NCI-H2029 treated with DMSO at 0.1 percent for 48 hours (cell line): ENCODE results near the gene ALKBH8.
A peak's percentile ranks its signal among the peaks of the same experiment; 100 is the strongest.
"Not testable (repeated sequence)": the region's sequence is repeated elsewhere in the genome, so short reads cannot be mapped to it uniquely, and the experiment has no call there.

Source experiments
- DNase-seq: peaks from one replicate; lab custom pipeline; 2025; lab: John Stamatoyannopoulos, UW

ALKBH8 gene

GRCh38 chr11:107576497-107577345 is 11.2 kb upstream of the ALKBH8 start:
- DNase-seq, result peak; percentile 24

- DNase-seq, result no peak
These were observed 7.9 kb upstream of the ALKBH8 start for GRCh38 chr11:107573438-107573837.

- DNase-seq, result no peak
These were observed 4.5 kb upstream of the ALKBH8 start for GRCh38 chr11:107570015-107570414.

- DNase-seq, result no peak
These were observed 2.3 kb upstream of the ALKBH8 start for GRCh38 chr11:107567739-107568335.

- DNase-seq, result no peak
These were observed 1.0 kb upstream of the ALKBH8 start for GRCh38 chr11:107566569-107566968.

GRCh38 chr11:107565955-107566501 is 493 bp upstream of the ALKBH8 start:
- DNase-seq, result not testable (repeated sequence)

- DNase-seq, result no peak
These were observed 687 bp downstream of the ALKBH8 start for GRCh38 chr11:107564877-107565218.

- DNase-seq, result peak; percentile 12
These were observed 1.8 kb downstream of the ALKBH8 start for GRCh38 chr11:107563702-107564101.

GRCh38 chr11:107562647-107563208 is 2.8 kb downstream of the ALKBH8 start:
- DNase-seq, result no peak

- no peak for DNase-seq
These were observed 3.8 kb downstream of the ALKBH8 start for GRCh38 chr11:107561688-107562087.

- DNase-seq, result no peak
These were observed 15.2 kb downstream of the ALKBH8 start for GRCh38 chr11:107550304-107550703.

GRCh38 chr11:107549954-107550285 is 15.6 kb downstream of the ALKBH8 start:
- DNase-seq, result no peak

- DNase-seq, result peak; percentile 37
These were observed 16.1 kb downstream of the ALKBH8 start for GRCh38 chr11:107549253-107549953.

GRCh38 chr11:107547961-107548360 is 17.6 kb downstream of the ALKBH8 start:
- no peak for DNase-seq

GRCh38 chr11:107545101-107545514 is 20.4 kb downstream of the ALKBH8 start:
- no peak for DNase-seq

- DNase-seq, result no peak
These were observed 26.7 kb downstream of the ALKBH8 start for GRCh38 chr11:107538821-107539220.

GRCh38 chr11:107538239-107538638 is 27.3 kb downstream of the ALKBH8 start:
- DNase-seq, result no peak

GRCh38 chr11:107537155-107537554 is 28.4 kb downstream of the ALKBH8 start:
- not testable (repeated sequence) for DNase-seq

GRCh38 chr11:107526197-107526596 is 39.3 kb downstream of the ALKBH8 start:
- no peak for DNase-seq

- no peak for DNase-seq
These were observed 56.7 kb downstream of the ALKBH8 start for GRCh38 chr11:107508858-107509244.

GRCh38 chr11:107508201-107508857 is 57.2 kb downstream of the ALKBH8 start:
- no peak for DNase-seq

GRCh38 chr11:107505647-107506225 is 59.8 kb downstream of the ALKBH8 start:
- DNase-seq, result no peak
